K562 (cell line): ENCODE measurements around the gene PRSS48. TPM values are rescaled to one million over a fixed set of nuclear protein-coding genes. Genes with fewer than 3 reads are reported as not detected.

ENCODE experiments used
- ATAC-seq: fragments of 200-7000 bp; cut with Tn5 transposase; 3 replicates; pipeline ENCODE4 v1.9.1; 2020; ENCODE audit warnings: moderate library complexity
- BruUV-seq: library from RNA; stranded (reverse); fragments of 400-500 nt; replicated peaks from 2 replicates; lab custom pipeline; 2021; lab: Mats Ljungman, UMichigan
- CTCF ChIA-PET: fragments of 300-600 bp; formaldehyde crosslinking; extraction: SDS; loops from one replicate; lab custom pipeline; 2021; ENCODE audit warnings: low intra/inter-chr PET ratio; lab: Yijun Ruan, JAX
- POLR2A ChIA-PET: fragments of 300-600, 350-650 bp; sonication (Branson Sonifier 250); formaldehyde crosslinking; extraction: SDS; loops from one replicate; lab custom pipeline; 2021; ENCODE audit warnings: antibody characterized with exemption, inconsistent platforms; lab: Yijun Ruan, JAX
- DNase-seq, 4 experiments: peaks; one replicate each; pipeline versions ENCODE4 v3.0.0 to v3.0.0-alpha.2; 2011 to 2018; ENCODE audit warnings: low spot score in 3 of 4, mixed read lengths in 3 of 4; ENCODE audit errors: extremely low read depth in 1 of 4
- FAIRE-seq: peaks from 2 replicates; lab custom pipeline; 2011; peaks lifted over from hg19 to GRCh38; lab: Jason Lieb, UNC
- H2AFZ ChIP-seq: 2 replicates; pipeline ENCODE4 v1.6.0; 2011; ENCODE audit warnings: low read depth, low read length, control low read depth, inconsistent platforms
- H3K27ac ChIP-seq: fragments of 200-600 bp; 3 replicates; pipeline ENCODE4 v1.8.0; 2011; ENCODE audit warnings: low read depth, mild to moderate bottlenecking, control low read depth, inconsistent platforms, low read length, moderate library complexity, mixed read lengths; ENCODE audit errors: extremely low read depth
- H3K27me3 ChIP-seq, 2 experiments: fragments of 300-600 bp in 1 of 2; 2 replicates in 1 of 2; 3 replicates in 1 of 2; pipeline versions ENCODE4 v1.6.0 to v1.8.0; 2011; ENCODE audit warnings: inconsistent platforms in 2 of 2, low read length in 2 of 2, mild to moderate bottlenecking in 1 of 2, mixed read lengths in 1 of 2, moderate library complexity in 1 of 2; ENCODE audit not compliant: control insufficient read depth in 2 of 2, insufficient read depth in 2 of 2
- H3K36me3 ChIP-seq: fragments of 300-600 bp; 3 replicates; pipeline ENCODE4 v1.8.0; 2011; ENCODE audit warnings: mild to moderate bottlenecking, low read length, inconsistent platforms; ENCODE audit not compliant: control insufficient read depth, insufficient read depth
- H3K4me1 ChIP-seq, 2 experiments: fragments of 200-600 bp in 1 of 2; replicated peaks in 1 of 2; 2 replicates in 1 of 2; 3 replicates in 1 of 2; pipeline versions ENCODE4 v1.5.1 to v1.8.0; 2011; ENCODE audit warnings: inconsistent platforms in 2 of 2, low read length in 2 of 2, mild to moderate bottlenecking in 1 of 2, mixed read lengths in 1 of 2, moderate library complexity in 1 of 2; ENCODE audit not compliant: control insufficient read depth in 2 of 2, insufficient read depth in 2 of 2
- H3K4me2 ChIP-seq: 2 replicates; pipeline ENCODE4 v1.6.1; 2011; ENCODE audit warnings: low read length, control low read depth, inconsistent platforms, mixed read lengths; ENCODE audit not compliant: insufficient read depth
- H3K4me3 ChIP-seq: fragments of 200-600 bp; sonication (generic), shearing (Covaris generic); 2 replicates; pipeline ENCODE4 v1.5.1; 2016; ENCODE audit warnings: control low read depth, inconsistent platforms
- H3K79me2 ChIP-seq: fragments of 200-600 bp; 3 replicates; pipeline ENCODE4 v1.8.0; 2011; ENCODE audit warnings: low read length, inconsistent platforms; ENCODE audit not compliant: control insufficient read depth, insufficient read depth
- H3K9ac ChIP-seq, 2 experiments: 2 replicates each; pipeline versions ENCODE4 v1.6.0 to v1.6.1; 2011; ENCODE audit warnings: low read depth in 2 of 2, low read length in 2 of 2, control low read depth in 1 of 2, inconsistent platforms in 1 of 2, mild to moderate bottlenecking in 1 of 2, mixed read lengths in 1 of 2; ENCODE audit not compliant: insufficient read depth in 1 of 2
- H3K9me1 ChIP-seq: one replicate; pipeline ENCODE4 v1.6.0; 2011; ENCODE audit warnings: inconsistent platforms, mild to moderate bottlenecking, low read length, moderate library complexity; ENCODE audit not compliant: control insufficient read depth, insufficient read depth
- H3K9me3 ChIP-seq: replicated peaks from 2 replicates; pipeline ENCODE4 v1.5.1; 2011; ENCODE audit warnings: low read depth, low read length, inconsistent platforms; ENCODE audit not compliant: control insufficient read depth, insufficient read depth
- H4K20me1 ChIP-seq: replicated peaks from 2 replicates; pipeline ENCODE4 v1.6.1; 2011; ENCODE audit warnings: low read length, inconsistent platforms, mixed read lengths; ENCODE audit not compliant: control insufficient read depth, insufficient read depth
- ARID3B ChIP-seq: fragments of 250-450 bp; sonication (Bioruptor Pico); IDR thresholded peaks from 2 replicates; pipeline ENCODE4 v1.4.0; 2020; ENCODE audit warnings: borderline replicate concordance
- CREB1 ChIP-seq, 2 experiments: sonication (generic) in 1 of 2; formaldehyde crosslinking in 1 of 2; IDR thresholded peaks; 2 replicates each; pipeline versions ENCODE4 v1.6.1 to v1.8.0; 2012 to 2022; ENCODE audit warnings: inconsistent platforms in 1 of 2, mild to moderate bottlenecking in 1 of 2, missing genetic modification reagents in 1 of 2, moderate library complexity in 1 of 2
- HNRNPUL1 ChIP-seq: fragments of 200-400 bp; formaldehyde crosslinking; IDR thresholded peaks from 2 replicates; pipeline ENCODE4 v1.6.1; 2017; ENCODE audit warnings: low read length
- MECOM ChIP-seq: fragments of 250-450 bp; sonication (Bioruptor Pico); IDR thresholded peaks from 2 replicates; pipeline ENCODE4 v1.8.0; 2022; ENCODE audit warnings: inconsistent platforms
- NBN ChIP-seq: fragments of 450-650 bp; IDR thresholded peaks from 2 replicates; pipeline ENCODE4 v1.6.1; 2016; ENCODE audit warnings: low read depth, mild to moderate bottlenecking
- ZNF121 ChIP-seq: sonication (generic); formaldehyde crosslinking; conservative IDR thresholded peaks from 2 replicates; pipeline ENCODE4 v1.8.0; 2022; ENCODE audit warnings: missing genetic modification reagents
- WGBS: fragments of 100-300 bp; shearing (Covaris generic); methylation state at CpG from one replicate; pipeline ENCODE4 v1.1.6; 2016; ENCODE audit warnings: low coverage, mixed read lengths; ENCODE audit not compliant: insufficient coverage; ENCODE audit errors: missing lambda C conversion rate; 5-methylcytosine and 5-hydroxymethylcytosine counted together
- in situ Hi-C: fragments of 300-500 bp; cut with MboI; formaldehyde crosslinking; loops from 4 replicates; pipeline ENCODE4 v1.15.0; 2018; ENCODE audit warnings: inconsistent platforms, mixed read lengths
- intact Hi-C: fragments of 100-400 bp; cut with micrococcal nuclease; formaldehyde crosslinking; loops from 2 replicates; pipeline ENCODE4 v1.14.2; 2022
- polyA plus RNA-seq, 8 experiments: library from polyadenylated mRNA; depleted of rRNA in 4 of 8; stranded (reverse) in 5 of 8; unstranded in 3 of 8; fragments of >200 nt; fragmentation: Nextera tagmentation in 2 of 8; fragmentation: Illumina TruSeq in 1 of 8; extraction: Ambion mirVana in 2 of 8; extraction: Trizol in 1 of 8; gene quantifications; 2 replicates each; pipeline versions ENCODE4 v1.2.1 to v1.2.3, GENCODE V29; 2011 to 2014; ENCODE audit warnings: inconsistent platforms in 1 of 8, missing spikeins in 1 of 8
- total RNA-seq, 7 experiments: library from RNA; depleted of rRNA in 6 of 7; stranded (reverse); fragments of >200 nt in 6 of 7; fragmentation: Illumina TruSeq in 2 of 7; extraction: Trizol in 2 of 7; gene quantifications; 2 replicates each; pipeline versions ENCODE4 v1.2.1 to v1.2.3, GENCODE V29; 2011 to 2021; ENCODE audit warnings: low replicate concordance in 1 of 7

PRSS48 gene
- total and polyA plus RNA-seq, 9 of the 15 experiments (the other 6 are each of a cell fraction or from before 2014, with no cell fraction given) = not detected

GRCh38 chr4:151248519-151248918, 28.4 kb upstream of the PRSS48 start:
- no peak for DNase-seq
- H3K4me2 ChIP-seq = no peak overlapping the region

More at GRCh38 chr4:151248519-151248918, 28.4 kb upstream of the PRSS48 start:
- H3K4me3 ChIP-seq = no peak overlapping the region
- H3K9me3 ChIP-seq = no peaks in the 10 kb centered on the region
- CTCF ChIA-PET = no interaction called here
- POLR2A ChIA-PET = no interaction called here
- no peak overlapping the region for H3K27ac ChIP-seq
- no peak overlapping the region for H2AFZ ChIP-seq
- FAIRE-seq = no peak
- H3K4me1 ChIP-seq = no peaks in the 10 kb centered on the region
- H3K9ac ChIP-seq = no peak overlapping the region
- H3K9me1 ChIP-seq = no peaks in the 10 kb centered on the region
- H3K27me3 ChIP-seq = peaks cover 2 to 13% of the 10 kb centered on the region in 2 experiments; a peak in 2 of 5 replicates
- no peaks in the 10 kb centered on the region for H4K20me1 ChIP-seq
- 0% methylated on average over 2 of the region's 2 CpGs for WGBS
- no peaks in the 10 kb centered on the region for H3K36me3 ChIP-seq
- TF ChIP-seq MECOM (CRISPR knock-in tag) (no peak), NBN (no peak), ZNF121 (CRISPR knock-in tag) (no peak), CREB1 (IDR thresholded peaks at IDR 0.05) (no peak), CREB1 (CRISPR knock-in tag; IDR thresholded peaks at IDR 0.05) (no peak), HNRNPUL1 (no peak), ARID3B (CRISPR knock-in tag) (no peak)
- H3K79me2 ChIP-seq = no peaks in the 10 kb centered on the region
- ATAC-seq = no peak
- BruUV-seq = no TSS peak
- intact Hi-C loops = no loop called here
- in situ Hi-C loops = no loop called here
